GM19035 (cell line): Measurements from ENCODE around the gene TEC.

ENCODE experiments used
- ATAC-seq: cut with Tn5 transposase; IDR thresholded peaks from one replicate; pipeline ENCODE4 v1.9.1; 2021; ENCODE audit not compliant: unreplicated experiment

Gene TEC

GRCh38 chr4:48270523-48270897, 872 bp upstream of the TEC start:
- ATAC-seq = no peak

GRCh38 chr4:48269861-48270522, 354 bp upstream of the TEC start:
- peak; percentile 84 for ATAC-seq

- no peak for ATAC-seq
These were observed 2.1 kb downstream of the TEC start for GRCh38 chr4:48267574-48267973.

- ATAC-seq = no peak
These were observed 2.9 kb downstream of the TEC start for GRCh38 chr4:48266781-48267180.

- no peak for ATAC-seq
These were observed 6.7 kb downstream of the TEC start for GRCh38 chr4:48262926-48263325.

GRCh38 chr4:48262484-48262883, 7.2 kb downstream of the TEC start:
- no peak for ATAC-seq

- no peak for ATAC-seq
These were observed 8.4 kb downstream of the TEC start for GRCh38 chr4:48261281-48261680.

GRCh38 chr4:48259748-48260147, 9.9 kb downstream of the TEC start:
- no peak for ATAC-seq

GRCh38 chr4:48258845-48259397, 10.7 kb downstream of the TEC start:
- ATAC-seq = no peak

- no peak for ATAC-seq
These were observed 13.7 kb downstream of the TEC start for GRCh38 chr4:48255959-48256342.

GRCh38 chr4:48255072-48255958, 14.3 kb downstream of the TEC start:
- ATAC-seq = no peak

- no peak for ATAC-seq
These were observed 15.1 kb downstream of the TEC start for GRCh38 chr4:48254381-48255071.

- ATAC-seq = no peak
These were observed 17.3 kb downstream of the TEC start for GRCh38 chr4:48252313-48252712.

GRCh38 chr4:48250980-48251379, 18.7 kb downstream of the TEC start:
- no peak for ATAC-seq

- ATAC-seq = no peak
These were observed 19.3 kb downstream of the TEC start for GRCh38 chr4:48250343-48250742.

GRCh38 chr4:48249378-48249777, 20.3 kb downstream of the TEC start:
- no peak for ATAC-seq

GRCh38 chr4:48248559-48248953, 21.1 kb downstream of the TEC start:
- ATAC-seq = no peak

- no peak for ATAC-seq
These were observed 21.6 kb downstream of the TEC start for GRCh38 chr4:48247878-48248558.

- peak; percentile 70 for ATAC-seq
These were observed 22.3 kb downstream of the TEC start for GRCh38 chr4:48247142-48247877.

- no peak for ATAC-seq
These were observed 25.0 kb downstream of the TEC start for GRCh38 chr4:48244665-48245064.
